WERI-Rb-1 (cell line): Measurements from ENCODE around the gene CEP97.
"Not testable (repeated sequence)": the region's sequence is repeated elsewhere in the genome, so short reads cannot be mapped to it uniquely, and the experiment has no call there.

Experiments used
- DNase-seq: peaks from one replicate; pipeline ENCODE4 v3.0.0-alpha.2; 2020
- H3K27ac ChIP-seq: fragments of 250-450 bp; sonication (Bioruptor Pico); 2 replicates; pipeline ENCODE4 v1.5.1; 2020; ENCODE audit warnings: mild to moderate bottlenecking, moderate library complexity
- H3K27me3 ChIP-seq: fragments of 250-450 bp; sonication (Bioruptor Pico); 2 replicates; pipeline ENCODE4 v1.5.1; 2021; ENCODE audit warnings: mild to moderate bottlenecking, low read depth, moderate library complexity; ENCODE audit not compliant: insufficient read depth, severe bottlenecking
- H3K36me3 ChIP-seq: fragments of 250-450 bp; sonication (Bioruptor Pico); 2 replicates; pipeline ENCODE4 v1.5.1; 2020; ENCODE audit warnings: mild to moderate bottlenecking, moderate library complexity
- H3K4me3 ChIP-seq: 2 replicates; pipeline ENCODE4 v1.5.1; 2011; ENCODE audit warnings: low read depth, mild to moderate bottlenecking, control low read depth, low read length
- H3K9me3 ChIP-seq: fragments of 250-450 bp; sonication (Bioruptor Pico); 2 replicates; pipeline ENCODE4 v1.5.1; 2021; ENCODE audit warnings: mild to moderate bottlenecking, moderate library complexity; ENCODE audit not compliant: severe bottlenecking
- CTCF ChIP-seq: IDR thresholded peaks from 2 replicates; pipeline ENCODE4 v1.5.1; 2011; ENCODE audit warnings: low read depth, mild to moderate bottlenecking, control low read depth, inconsistent platforms, low read length

CEP97 gene

GRCh38 chr3:101693540-101693939, 30.9 kb upstream of the CEP97 start:
- H3K36me3 ChIP-seq, H3K9me3 ChIP-seq, H3K27ac ChIP-seq, H3K4me3 ChIP-seq, H3K27me3 ChIP-seq: not testable (repeated sequence)
- peak; percentile 63 for DNase-seq
- TF ChIP-seq CTCF: peak; percentile 59

GRCh38 chr3:101694836-101695235, 29.6 kb upstream of the CEP97 start:
- H3K9me3 ChIP-seq, H3K27me3 ChIP-seq, H3K36me3 ChIP-seq, H3K4me3 ChIP-seq, DNase-seq, H3K27ac ChIP-seq: not testable (repeated sequence)

GRCh38 chr3:101695779-101696372, 28.5 kb upstream of the CEP97 start:
- no peaks in the 10 kb centered on the region for H3K27me3 ChIP-seq
- no peaks in the 10 kb centered on the region for H3K9me3 ChIP-seq
- DNase-seq: peak; percentile 32
- no peak overlapping the region for H3K27ac ChIP-seq
- peak; percentile 41; the same call in 1 of the 2 replicates for TF ChIP-seq CTCF
- no peak overlapping the region for H3K4me3 ChIP-seq
- H3K36me3 ChIP-seq: no peaks in the 10 kb centered on the region

- TF ChIP-seq CTCF: no peak
- Histone ChIP-seq H3K9me3 (no peaks in the 10 kb centered on the region), H3K27me3 (no peaks in the 10 kb centered on the region), H3K27ac (no peak overlapping the region), H3K36me3 (no peaks in the 10 kb centered on the region), H3K4me3 (no peak overlapping the region)
- DNase-seq: no peak
Observed at GRCh38 chr3:101701696-101702634, 22.4 kb upstream of the CEP97 start.

- Histone ChIP-seq H3K27me3 (no peaks in the 10 kb centered on the region), H3K9me3 (no peaks in the 10 kb centered on the region), H3K4me3 (no peak overlapping the region), H3K27ac (no peak overlapping the region), H3K36me3 (no peaks in the 10 kb centered on the region)
- TF ChIP-seq CTCF: no peak
- DNase-seq: no peak
Observed at GRCh38 chr3:101702726-101703125, 21.7 kb upstream of the CEP97 start.

GRCh38 chr3:101703169-101703568, 21.2 kb upstream of the CEP97 start:
- DNase-seq: no peak
- Histone ChIP-seq H3K9me3 (no peaks in the 10 kb centered on the region), H3K27ac (no peak overlapping the region), H3K27me3 (no peaks in the 10 kb centered on the region), H3K4me3 (no peak overlapping the region), H3K36me3 (no peaks in the 10 kb centered on the region)
- TF ChIP-seq CTCF: no peak

GRCh38 chr3:101704639-101705038, 19.8 kb upstream of the CEP97 start:
- H3K27ac ChIP-seq, DNase-seq, H3K4me3 ChIP-seq, H3K27me3 ChIP-seq, H3K9me3 ChIP-seq, H3K36me3 ChIP-seq: not testable (repeated sequence)
